Endothelial cell of umbilical vein (primary cell): ENCODE results near the gene KCTD16. TPM values are rescaled to one million over a fixed set of nuclear protein-coding genes. Genes with fewer than 3 reads are reported as not detected.

Experiments used
- BruUV-seq: library from RNA; stranded (reverse); fragments of 400-500 nt; replicated peaks from 2 replicates; lab custom pipeline; 2021; lab: Mats Ljungman, UMichigan
- CTCF ChIA-PET: fragments of 300-600, 350-600 bp; sonication (Branson Sonifier 250); formaldehyde crosslinking; loops from one replicate; lab custom pipeline; 2021; ENCODE audit warnings: antibody characterized with exemption, inconsistent platforms; lab: Charles Lee
- POLR2A ChIA-PET: fragments of 300-600, 350-600 bp; sonication (Branson Sonifier 250); formaldehyde crosslinking; loops from one replicate; lab custom pipeline; 2021; ENCODE audit warnings: antibody characterized with exemption, inconsistent platforms; lab: Charles Lee
- DNase-seq: peaks from one replicate; pipeline ENCODE4 v3.0.0-alpha.2; 2011; ENCODE audit warnings: low read depth, low spot score
- FAIRE-seq: peaks from 2 replicates; lab custom pipeline; 2011; peaks lifted over from hg19 to GRCh38; lab: Jason Lieb, UNC
- H2AFZ ChIP-seq: 2 replicates; pipeline ENCODE4 v1.6.0; 2012; ENCODE audit warnings: low read depth, low read length, control low read depth, inconsistent platforms
- H3K27ac ChIP-seq: 2 replicates; pipeline ENCODE4 v1.5.1; 2011; ENCODE audit warnings: low read depth, mild to moderate bottlenecking, control low read depth, low read length, moderate library complexity; ENCODE audit not compliant: insufficient read depth
- H3K27me3 ChIP-seq, 2 experiments: 2 replicates each; pipeline versions ENCODE4 v1.6.0 to v1.6.1; 2011; ENCODE audit warnings: low read length in 2 of 2, mixed read lengths in 1 of 2; ENCODE audit not compliant: control insufficient read depth in 2 of 2, insufficient read depth in 2 of 2
- H3K36me3 ChIP-seq, 2 experiments: 2 replicates in 1 of 2; 3 replicates in 1 of 2; pipeline ENCODE4 v1.5.1; 2011; ENCODE audit warnings: low read length in 2 of 2, mild to moderate bottlenecking in 1 of 2, moderate library complexity in 1 of 2; ENCODE audit not compliant: control insufficient read depth in 2 of 2, insufficient read depth in 2 of 2; ENCODE audit errors: extremely low read depth in 1 of 2
- H3K4me1 ChIP-seq: 3 replicates; pipeline ENCODE4 v1.5.1; 2011; ENCODE audit warnings: mild to moderate bottlenecking, low read length; ENCODE audit not compliant: control insufficient read depth, insufficient read depth; ENCODE audit errors: extremely low read depth
- H3K4me2 ChIP-seq: 2 replicates; pipeline ENCODE4 v1.6.1; 2011; ENCODE audit warnings: low read length, control low read depth, mixed read lengths; ENCODE audit not compliant: insufficient read depth
- H3K4me3 ChIP-seq, 3 experiments: fragments of 200-600 bp in 1 of 3; sonication (generic), shearing (Covaris generic) in 1 of 3; replicated peaks in 1 of 3; 2 replicates each; pipeline ENCODE4 v1.5.1; 2011 to 2016; ENCODE audit warnings: control low read depth in 3 of 3, low read length in 3 of 3, mild to moderate bottlenecking in 2 of 3, inconsistent platforms in 1 of 3, low read depth in 1 of 3, moderate library complexity in 1 of 3; ENCODE audit not compliant: insufficient read depth in 1 of 3
- H3K79me2 ChIP-seq: 2 replicates; pipeline ENCODE4 v1.6.0; 2012; ENCODE audit warnings: low read length, inconsistent platforms; ENCODE audit not compliant: control insufficient read depth, insufficient read depth
- H3K9ac ChIP-seq: replicated peaks from 2 replicates; pipeline ENCODE3; 2011; ENCODE audit warnings: low read length, control low read depth; ENCODE audit not compliant: insufficient read depth; ENCODE audit errors: extremely low read depth
- H3K9me1 ChIP-seq: replicated peaks from 3 replicates; pipeline ENCODE4 v1.6.0; 2011; ENCODE audit warnings: mild to moderate bottlenecking, low read length; ENCODE audit not compliant: control insufficient read depth, insufficient read depth; ENCODE audit errors: extremely low read depth
- H3K9me3 ChIP-seq: replicated peaks from 2 replicates; pipeline ENCODE4 v1.5.1; 2012; ENCODE audit warnings: low read length, inconsistent platforms; ENCODE audit not compliant: control insufficient read depth, insufficient read depth
- H4K20me1 ChIP-seq: replicated peaks from 2 replicates; pipeline ENCODE3; 2011; ENCODE audit warnings: mild to moderate bottlenecking, low read length; ENCODE audit not compliant: control insufficient read depth, insufficient read depth; ENCODE audit errors: extremely low read depth
- CTCF ChIP-seq, 2 donors: IDR thresholded peaks; 1 replicate in 1 of 2; 2 replicates in 1 of 2; pipeline ENCODE4 v1.5.1; 2011; ENCODE audit warnings: low read length in 2 of 2, mild to moderate bottlenecking in 2 of 2, moderate library complexity in 2 of 2, control low read depth in 1 of 2, inconsistent platforms in 1 of 2, low read depth in 1 of 2; ENCODE audit not compliant: insufficient read depth in 1 of 2; ENCODE audit errors: extremely low read depth in 1 of 2
- EZH2 ChIP-seq: IDR thresholded peaks from 2 replicates; pipeline ENCODE4 v1.6.1; 2012; ENCODE audit warnings: borderline replicate concordance, low read depth, mild to moderate bottlenecking, moderate library complexity, low read length, inconsistent platforms; ENCODE audit not compliant: severe bottlenecking
- FOS ChIP-seq: IDR thresholded peaks from 2 replicates; pipeline ENCODE4 v1.6.1; 2011; ENCODE audit warnings: mild to moderate bottlenecking, low read length, moderate library complexity, borderline replicate concordance; ENCODE audit not compliant: insufficient read depth
- GATA2 ChIP-seq: IDR thresholded peaks from 2 replicates; pipeline ENCODE4 v1.7.0; 2011; ENCODE audit warnings: low read depth, mild to moderate bottlenecking, moderate library complexity, mixed read lengths, low read length; ENCODE audit not compliant: insufficient read length, insufficient read depth
- JUN ChIP-seq: IDR thresholded peaks from 2 replicates; pipeline ENCODE4 v1.6.1; 2011; ENCODE audit warnings: borderline replicate concordance, low read depth; ENCODE audit not compliant: insufficient read length, insufficient read depth
- POLR2A ChIP-seq: IDR thresholded peaks from 2 replicates; pipeline ENCODE4 v1.6.1; 2012; ENCODE audit warnings: low read depth, mild to moderate bottlenecking, control low read depth, low read length
- dilution Hi-C: fragments of 300-500 bp; cut with MboI; formaldehyde crosslinking; loops from one replicate; pipeline ENCODE4 v1.15.0; 2019; ENCODE audit warnings: low sequenced_read_pairs; ENCODE audit not compliant: extremely low pct_ligation_motif_present
- intact Hi-C: fragments of 100-400 bp; cut with micrococcal nuclease; formaldehyde crosslinking; loops from one replicate; pipeline ENCODE4 v1.10.0; 2022
- polyA plus RNA-seq, 4 experiments: library from polyadenylated mRNA; depleted of rRNA in 3 of 4; stranded (reverse) in 3 of 4; unstranded in 1 of 4; fragments of >200 nt; gene quantifications; 2 replicates each; pipeline versions ENCODE4 v1.2.1 to v1.2.3, GENCODE V29; 2011 to 2012; ENCODE audit warnings: missing spikeins in 1 of 4
- total RNA-seq: library from RNA; stranded (reverse); gene quantifications from 2 replicates; pipeline ENCODE4 v1.2.3, GENCODE V29; 2021

The KCTD16 gene
- total and polyA plus RNA-seq, 2 donors (not counting 3 experiments of a cell fraction or from before 2014, with no cell fraction given): 0.21 to 0.49 TPM

- no peak overlapping the region for H2AFZ ChIP-seq
- POLR2A ChIA-PET: no interaction called here
- DNase-seq: no peak
These were observed 280.7 kb downstream of the KCTD16 start for GRCh38 chr5:144451187-144451973.

GRCh38 chr5:144453753-144454152 lies 283.1 kb downstream of the KCTD16 start:
- no peak overlapping the region for H3K4me3 ChIP-seq
- no TSS peak for BruUV-seq
- no peak for FAIRE-seq

More at GRCh38 chr5:144451187-144451973, 280.7 kb downstream of the KCTD16 start:
- H3K9ac ChIP-seq: no peak overlapping the region
- H3K27me3 ChIP-seq: no peaks in the 10 kb centered on the region
- intact Hi-C loops (no loop called here), dilution Hi-C loops (no loop called here)
- TF ChIP-seq FOS: no peak
- no peak for TF ChIP-seq POLR2A
- no peak for TF ChIP-seq JUN
- TF ChIP-seq EZH2: no peak
- no peaks in the 10 kb centered on the region for H3K79me2 ChIP-seq
- H3K27ac ChIP-seq: no peak overlapping the region
- FAIRE-seq: no peak
- H3K4me2 ChIP-seq: no peak overlapping the region
- no peak overlapping the region for H3K4me3 ChIP-seq
- H3K9me3 ChIP-seq: no peaks in the 10 kb centered on the region
- H3K36me3 ChIP-seq: no peaks in the 10 kb centered on the region
- BruUV-seq: no TSS peak
- no peaks in the 10 kb centered on the region for H3K9me1 ChIP-seq
- no peaks in the 10 kb centered on the region for H3K4me1 ChIP-seq
- CTCF ChIA-PET: interaction anchor here (1.3 kb wide), 1 partner anchor 16 kb away, joined by 4 read pairs; no protein-coding TSS in a partner anchor
- no peaks in the 10 kb centered on the region for H4K20me1 ChIP-seq

More at GRCh38 chr5:144453753-144454152, 283.1 kb downstream of the KCTD16 start:
- H3K9me1 ChIP-seq: no peaks in the 10 kb centered on the region
- H3K27ac ChIP-seq: no peak overlapping the region
- no peaks in the 10 kb centered on the region for H3K9me3 ChIP-seq
- TF ChIP-seq EZH2 (no peak), GATA2 (no peak), CTCF (IDR thresholded peaks at IDR 0.05; ENCODE audit: extremely low read depth in 1 of 2, insufficient read depth in 1 of 2, low read depth in 1 of 2, low read length in 2 of 2) (no peak)
- no peak overlapping the region for H2AFZ ChIP-seq
- H3K36me3 ChIP-seq: no peaks in the 10 kb centered on the region
- no peaks in the 10 kb centered on the region for H3K27me3 ChIP-seq
- dilution Hi-C loops (no loop called here), intact Hi-C loops (no loop called here)
- no peaks in the 10 kb centered on the region for H4K20me1 ChIP-seq
- no peak overlapping the region for H3K4me2 ChIP-seq
- H3K9ac ChIP-seq: no peak overlapping the region
- H3K4me1 ChIP-seq: no peaks in the 10 kb centered on the region
- POLR2A ChIA-PET: no interaction called here
- no peaks in the 10 kb centered on the region for H3K79me2 ChIP-seq
- DNase-seq: no peak
- CTCF ChIA-PET: no interaction called here
